Measurements from ENCODE around the gene KLHL18. TPM values are rescaled to one million over a fixed set of nuclear protein-coding genes. Genes with fewer than 3 reads are reported as not detected.
"Not testable (repeated sequence)": the region's sequence is repeated elsewhere in the genome, so short reads cannot be mapped to it uniquely, and the experiment has no call there.

The KLHL18 gene
- total RNA-seq, 4 donors from 2014 or later, result 13.7 to 30.3 (median 15.4) TPM

- TF ChIP-seq, protein P1, sequence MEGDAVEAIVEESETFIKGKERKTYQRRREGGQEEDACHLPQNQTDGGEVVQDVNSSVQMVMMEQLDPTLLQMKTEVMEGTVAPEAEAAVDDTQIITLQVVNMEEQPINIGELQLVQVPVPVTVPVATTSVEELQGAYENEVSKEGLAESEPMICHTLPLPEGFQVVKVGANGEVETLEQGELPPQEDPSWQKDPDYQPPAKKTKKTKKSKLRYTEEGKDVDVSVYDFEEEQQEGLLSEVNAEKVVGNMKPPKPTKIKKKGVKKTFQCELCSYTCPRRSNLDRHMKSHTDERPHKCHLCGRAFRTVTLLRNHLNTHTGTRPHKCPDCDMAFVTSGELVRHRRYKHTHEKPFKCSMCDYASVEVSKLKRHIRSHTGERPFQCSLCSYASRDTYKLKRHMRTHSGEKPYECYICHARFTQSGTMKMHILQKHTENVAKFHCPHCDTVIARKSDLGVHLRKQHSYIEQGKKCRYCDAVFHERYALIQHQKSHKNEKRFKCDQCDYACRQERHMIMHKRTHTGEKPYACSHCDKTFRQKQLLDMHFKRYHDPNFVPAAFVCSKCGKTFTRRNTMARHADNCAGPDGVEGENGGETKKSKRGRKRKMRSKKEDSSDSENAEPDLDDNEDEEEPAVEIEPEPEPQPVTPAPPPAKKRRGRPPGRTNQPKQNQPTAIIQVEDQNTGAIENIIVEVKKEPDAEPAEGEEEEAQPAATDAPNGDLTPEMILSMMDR (IDR thresholded peaks at IDR 0.05), result no peak
- DNase-seq (ENCODE audit: low spot score) (no peak), ATAC-seq (ENCODE audit: low FRiP score) (no peak)
Measured at GRCh38 chr3:47299381-47300318, 16.9 kb downstream of the KLHL18 start.

- ATAC-seq (ENCODE audit: low FRiP score) (no peak), DNase-seq (ENCODE audit: low spot score) (no peak)
- TF ChIP-seq, protein P1 (IDR thresholded peaks at IDR 0.05), result no peak
Measured at GRCh38 chr3:47301456-47301855, 18.7 kb downstream of the KLHL18 start.

DNA sequence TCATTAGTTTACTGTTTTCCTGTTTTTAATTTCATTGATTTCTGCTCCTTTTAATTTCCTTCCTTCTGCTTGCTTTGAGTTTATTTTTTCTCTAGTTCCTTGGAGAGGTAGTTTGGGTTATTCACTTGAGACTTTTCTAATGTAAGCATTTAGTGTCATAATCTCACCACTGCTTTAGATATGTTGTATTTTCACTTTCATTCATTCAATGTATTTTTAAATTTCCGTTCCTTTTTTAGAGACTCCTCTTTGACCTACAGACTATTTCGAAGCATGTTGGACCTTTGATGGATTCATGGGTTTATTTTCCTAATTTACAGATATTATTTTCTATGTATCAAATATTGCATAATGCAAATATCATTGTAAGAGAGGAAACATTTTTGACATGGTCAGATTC is 23.3 kb downstream of the KLHL18 start:
- DNase-seq (ENCODE audit: low spot score) (no peak), ATAC-seq (ENCODE audit: low FRiP score) (no peak)
- TF ChIP-seq, protein P1 (IDR thresholded peaks at IDR 0.05), result no peak

DNA sequence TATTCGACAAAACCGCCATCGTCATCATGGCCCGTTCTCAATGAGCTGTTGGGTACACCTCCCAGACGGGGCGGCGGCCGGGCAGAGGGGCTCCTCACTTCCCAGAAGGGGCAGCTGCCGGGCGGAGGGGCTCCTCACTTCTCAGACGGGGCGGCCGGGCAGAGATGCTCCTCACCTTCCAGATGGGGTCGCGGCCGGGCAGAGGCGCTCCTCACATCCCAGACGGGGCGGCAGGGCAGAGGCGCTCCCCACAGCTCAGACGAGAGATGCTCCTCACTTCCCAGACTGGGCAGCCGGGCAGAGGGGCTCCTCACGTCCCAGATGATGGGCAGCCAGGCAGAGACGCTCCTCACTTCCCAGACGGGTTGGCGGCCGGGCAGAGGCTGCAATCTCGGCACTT is 26.5 kb downstream of the KLHL18 start:
- ATAC-seq (ENCODE audit: low FRiP score); DNase-seq (ENCODE audit: low spot score): not testable (repeated sequence)

- DNase-seq (ENCODE audit: low spot score) (no peak), ATAC-seq (ENCODE audit: low FRiP score) (no peak)
- TF ChIP-seq, protein P1 (IDR thresholded peaks at IDR 0.05), result no peak
Measured at GRCh38 chr3:47310391-47310790, 27.6 kb downstream of the KLHL18 start.

DNA sequence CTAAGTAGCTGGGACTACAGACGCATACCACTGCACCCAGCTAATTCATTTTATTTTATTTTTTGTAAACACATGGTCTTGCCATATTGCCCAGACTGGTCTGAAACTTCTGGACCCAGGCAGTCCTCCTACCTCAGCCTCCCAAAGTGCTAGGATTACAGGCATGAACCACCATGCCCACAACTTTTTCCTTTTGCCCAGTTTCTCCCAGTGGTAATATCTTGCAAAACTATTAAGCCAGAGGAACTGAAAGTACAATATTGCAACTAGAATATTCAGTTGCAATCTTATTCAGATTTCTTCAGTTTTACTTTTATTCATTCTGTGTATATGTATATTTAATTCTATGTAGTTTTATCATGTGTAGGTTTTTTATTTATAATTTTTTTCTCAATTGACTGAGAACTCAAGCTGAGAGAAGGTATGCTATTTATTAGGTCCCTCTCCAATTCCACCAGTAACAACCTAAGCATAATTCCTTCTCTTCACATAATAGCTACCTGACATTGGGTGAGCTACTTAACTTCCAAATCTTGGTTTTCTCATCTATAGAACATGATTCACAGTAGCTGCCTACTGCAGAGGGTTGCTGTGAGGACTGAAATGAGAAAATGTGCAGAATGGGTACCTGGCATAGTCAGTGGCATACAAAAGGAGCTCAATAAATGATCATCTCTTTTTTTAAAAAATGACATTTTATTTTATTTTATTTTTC is 30.8 kb downstream of the KLHL18 start:
- TF ChIP-seq, protein P1 (IDR thresholded peaks at IDR 0.05), result no peak
- no peak for ATAC-seq (ENCODE audit: low FRiP score)

DNA sequence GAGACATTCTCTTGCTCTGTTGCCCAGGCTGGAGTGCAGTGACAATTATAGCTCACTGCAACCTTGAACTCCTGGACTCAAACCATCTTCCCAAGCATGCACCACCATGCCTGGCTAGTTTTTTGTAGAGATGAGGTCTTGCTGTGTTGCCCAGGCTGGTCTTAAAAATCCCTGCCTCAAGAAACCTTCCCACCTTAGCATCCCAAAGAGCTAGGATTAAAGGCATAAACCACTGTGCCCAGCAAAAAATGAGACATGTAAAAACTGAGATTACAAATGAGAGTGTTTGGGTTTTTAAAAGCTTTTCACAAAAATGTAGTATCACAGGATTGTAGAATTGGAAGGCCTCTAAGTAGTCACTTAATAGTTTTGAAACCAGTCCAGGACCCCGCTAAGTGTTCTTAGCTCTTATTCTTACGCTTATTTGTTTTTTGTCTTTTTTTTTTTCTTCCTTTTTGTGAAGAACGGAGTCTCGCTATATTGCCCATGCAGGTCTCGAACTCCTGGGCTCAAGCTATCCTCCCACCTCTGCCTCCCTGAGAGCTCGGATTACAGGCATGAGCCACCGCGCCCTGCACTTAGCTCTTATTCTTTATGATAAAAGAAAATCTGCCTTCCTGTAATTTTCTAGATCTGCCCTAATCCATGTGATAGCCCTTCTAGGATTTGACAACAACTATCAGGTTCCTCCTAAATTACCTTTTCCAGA is 31.5 kb downstream of the KLHL18 start:
- ATAC-seq (ENCODE audit: low FRiP score), result no peak
- TF ChIP-seq, protein P1 (IDR thresholded peaks at IDR 0.05), result no peak
- DNase-seq (ENCODE audit: low spot score), result no peak

More for the DNA sequence above, 30.8 kb downstream of the KLHL18 start:
- no peak for DNase-seq (ENCODE audit: low spot score)
